GOT3 (cell line): Measurements from ENCODE around the gene IL1B.
"Not testable (repeated sequence)": the region's sequence is repeated elsewhere in the genome, so short reads cannot be mapped to it uniquely, and the experiment has no call there.

Experiments
- DNase-seq: peaks from one replicate; lab custom pipeline; 2025; ENCODE audit warnings: mixed read lengths; lab: John Stamatoyannopoulos, UW

The IL1B gene

GRCh38 chr2:112850588-112850987, 14.0 kb upstream of the IL1B start:
- DNase-seq = no peak

GRCh38 chr2:112849956-112850355, 13.4 kb upstream of the IL1B start:
- DNase-seq = no peak

GRCh38 chr2:112848833-112849232, 12.3 kb upstream of the IL1B start:
- no peak for DNase-seq

- no peak for DNase-seq
Measured at GRCh38 chr2:112846031-112846430, 9.5 kb upstream of the IL1B start.

GRCh38 chr2:112843836-112844235, 7.3 kb upstream of the IL1B start:
- no peak for DNase-seq

GRCh38 chr2:112843288-112843687, 6.7 kb upstream of the IL1B start:
- DNase-seq = no peak

- no peak for DNase-seq
Measured at GRCh38 chr2:112841295-112842044, 4.9 kb upstream of the IL1B start.

- no peak for DNase-seq
Measured at GRCh38 chr2:112840068-112840445, 3.5 kb upstream of the IL1B start.

GRCh38 chr2:112839407-112840067, 3.0 kb upstream of the IL1B start:
- no peak for DNase-seq

- DNase-seq = no peak
Measured at GRCh38 chr2:112836163-112836560, 417 bp downstream of the IL1B start.

- DNase-seq = no peak
Measured at GRCh38 chr2:112835536-112836162, 930 bp downstream of the IL1B start.

GRCh38 chr2:112835061-112835501, 1.5 kb downstream of the IL1B start:
- no peak for DNase-seq

- no peak for DNase-seq
Measured at GRCh38 chr2:112834396-112835037, 2.1 kb downstream of the IL1B start.

GRCh38 chr2:112833976-112834375, 2.6 kb downstream of the IL1B start:
- no peak for DNase-seq

- not testable (repeated sequence) for DNase-seq
Measured at GRCh38 chr2:112833639-112833931, 3.0 kb downstream of the IL1B start.

GRCh38 chr2:112832841-112833638, 3.5 kb downstream of the IL1B start:
- DNase-seq = no peak

- no peak for DNase-seq
Measured at GRCh38 chr2:112831946-112832840, 4.4 kb downstream of the IL1B start.

GRCh38 chr2:112831513-112831845, 5.1 kb downstream of the IL1B start:
- no peak for DNase-seq

- DNase-seq = no peak
Measured at GRCh38 chr2:112830682-112831512, 5.7 kb downstream of the IL1B start.

- DNase-seq = no peak
Measured at GRCh38 chr2:112829961-112830681, 6.5 kb downstream of the IL1B start.
